Stimulated activated CD8-positive, alpha-beta memory T cell treated with anti-CD3 and anti-CD28 coated beads, Interleukin-15, amount 100 ng/mL, for 4 hours (primary cell): Measurements from ENCODE around the gene PDZD2.
"Not testable (repeated sequence)": the region's sequence is repeated elsewhere in the genome, so short reads cannot be mapped to it uniquely, and the experiment has no call there.

ENCODE experiments used
- DNase-seq, 2 donors: peaks; one replicate each; pipeline ENCODE4 v3.0.0-alpha.2; 2020; ENCODE audit warnings: low read depth in 2 of 2

Gene PDZD2

DNA sequence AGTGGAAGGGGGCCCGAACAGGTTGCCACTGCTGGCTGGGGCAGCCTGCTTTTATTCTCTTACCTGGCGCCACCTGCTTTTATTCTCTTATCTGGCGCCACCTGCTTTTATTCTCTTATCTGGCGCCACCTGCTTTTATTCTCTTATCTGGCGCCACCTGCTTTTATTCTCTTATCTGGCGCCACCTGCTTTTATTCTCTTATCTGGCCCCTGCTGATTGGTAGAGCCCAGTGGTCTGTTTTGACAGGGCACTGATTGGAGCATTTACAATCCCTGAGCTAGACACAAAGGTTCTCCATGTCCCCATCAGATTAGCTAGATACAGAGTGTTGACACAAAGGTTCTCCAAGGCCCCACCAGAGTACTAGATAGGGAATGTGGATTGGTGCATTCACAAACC, 52.5 kb downstream of the PDZD2 start:
- DNase-seq, result not testable (repeated sequence)

- DNase-seq, result no peak
Observed at GRCh38 chr5:31692561-31693221, 53.8 kb downstream of the PDZD2 start.

DNA sequence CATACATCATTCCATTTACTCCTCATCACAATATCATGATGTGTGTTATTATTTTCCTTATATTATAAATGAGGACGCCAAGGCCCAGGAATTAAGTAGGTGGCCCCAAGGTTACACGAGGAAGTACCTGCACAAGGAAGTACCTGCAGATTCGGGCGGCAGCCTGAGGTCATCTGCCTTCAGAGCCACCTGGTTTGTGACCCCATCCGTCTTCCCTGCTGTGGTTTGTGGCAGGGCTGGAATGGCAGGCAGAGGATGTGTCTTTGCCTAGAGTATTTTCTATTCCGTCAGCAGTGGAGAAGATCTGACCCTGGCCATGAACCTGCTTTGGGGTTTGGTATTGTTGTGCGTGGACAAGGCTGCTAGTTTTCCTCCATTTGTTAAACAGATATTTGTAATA, 59.7 kb downstream of the PDZD2 start:
- DNase-seq, result no peak

DNA sequence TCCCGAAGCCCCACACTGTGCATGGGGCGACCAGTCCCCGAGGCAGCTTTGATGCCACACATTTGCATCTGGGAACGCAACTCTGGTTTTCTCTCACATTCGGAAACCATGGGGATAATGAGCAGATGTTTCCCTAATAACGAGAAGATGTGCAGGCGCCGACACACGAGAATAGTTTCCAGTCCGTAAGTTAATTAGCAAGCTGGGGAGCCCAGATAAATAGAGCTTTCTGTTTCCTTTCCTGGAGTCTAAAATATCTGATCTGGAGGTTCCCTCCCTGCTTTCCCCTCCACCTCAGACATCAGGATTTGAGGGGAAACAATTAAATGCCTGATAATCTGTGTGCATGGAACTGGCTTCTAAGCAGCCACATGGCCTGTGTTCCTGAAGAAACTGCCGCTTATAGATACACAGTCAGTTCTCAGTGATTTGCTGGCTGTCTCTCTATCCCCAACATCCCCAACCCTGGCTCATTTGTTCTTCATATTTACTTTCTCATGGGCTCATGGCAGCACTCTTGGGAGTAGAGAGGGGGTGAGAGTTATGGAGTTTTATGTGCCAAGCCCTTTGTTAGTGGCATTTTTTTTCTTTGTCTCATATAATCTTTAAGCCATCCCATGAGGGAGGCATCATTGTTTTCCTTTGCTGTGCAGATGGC, 62.8 kb downstream of the PDZD2 start:
- no peak for DNase-seq

DNA sequence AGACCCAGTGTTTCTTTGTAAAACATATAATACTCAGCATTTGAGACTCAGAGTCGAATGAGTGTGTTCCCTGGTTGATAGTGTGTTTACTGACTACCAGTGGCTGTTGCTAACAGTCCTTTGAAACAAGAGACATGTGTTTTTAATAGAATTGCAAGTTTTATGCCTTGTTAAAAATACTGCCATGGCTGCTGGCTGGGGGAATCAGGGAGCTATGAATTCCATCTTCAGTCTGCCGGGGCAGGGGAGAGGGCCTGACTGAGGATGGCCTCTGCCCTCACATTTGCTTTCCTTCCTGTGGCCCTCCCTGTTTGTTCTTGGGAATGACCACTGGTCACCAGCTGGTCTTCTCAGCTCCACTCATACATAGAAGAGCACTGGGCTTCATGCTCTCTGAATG, 63.8 kb downstream of the PDZD2 start:
- DNase-seq, result no peak

DNA sequence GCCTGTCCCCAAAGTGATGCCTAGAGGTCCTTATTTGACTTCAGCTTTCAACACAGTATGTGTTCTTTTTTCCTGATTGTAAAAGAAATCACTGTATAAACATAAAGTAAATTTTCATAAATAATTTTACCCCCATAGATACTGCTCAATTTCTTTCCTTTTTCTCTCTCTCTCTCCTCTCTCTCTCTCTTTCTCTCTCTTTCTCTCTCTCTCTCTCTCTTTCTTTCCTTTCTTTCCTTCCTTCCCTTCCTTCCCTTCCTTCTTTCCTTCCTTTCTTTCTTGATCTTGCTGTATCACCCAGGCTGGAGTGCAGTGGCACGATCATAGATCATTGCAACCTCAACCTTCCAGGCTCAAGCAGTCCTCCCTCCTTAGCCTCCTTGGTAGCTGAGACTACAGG, 64.8 kb downstream of the PDZD2 start:
- DNase-seq, result no peak

DNA sequence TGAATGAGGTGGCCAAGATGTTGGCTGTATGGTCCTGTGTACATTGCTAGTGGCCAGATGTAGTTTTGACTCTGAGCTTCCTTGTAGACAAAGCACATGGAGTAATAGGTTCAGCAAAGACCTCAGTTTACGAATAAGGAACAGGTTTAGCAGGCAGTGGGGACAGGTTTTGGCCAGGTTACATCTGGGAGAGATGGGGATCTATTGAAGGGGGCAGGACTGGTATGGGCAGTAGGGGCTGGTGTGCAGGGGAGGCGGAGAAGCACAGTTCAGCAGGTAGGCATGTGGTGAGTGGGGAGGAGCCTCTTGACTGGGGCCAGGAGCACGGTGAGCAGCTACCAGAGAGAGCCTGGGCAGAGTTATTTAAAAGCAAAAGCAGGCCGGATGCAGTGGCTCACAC, 67.3 kb downstream of the PDZD2 start:
- DNase-seq, result no peak

DNA sequence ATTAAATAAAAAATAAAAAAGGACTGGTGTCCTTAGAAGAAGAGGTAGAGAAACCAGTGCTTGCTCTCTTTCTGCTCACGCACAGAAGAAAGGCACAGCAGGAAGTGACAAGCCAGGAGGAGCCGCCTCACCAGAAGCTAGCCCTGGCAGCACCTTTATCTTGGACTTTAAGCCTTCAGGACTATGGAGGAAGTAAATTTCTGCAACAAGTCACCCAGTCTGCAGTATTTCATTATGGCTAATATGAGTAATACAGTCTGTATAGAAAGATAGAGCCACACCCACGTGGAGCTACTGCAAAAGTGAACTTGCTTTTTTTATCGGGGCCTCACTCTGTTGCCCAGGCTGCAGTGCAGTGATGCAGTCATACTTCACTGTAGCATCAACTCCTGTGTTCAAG, 68.4 kb downstream of the PDZD2 start:
- no peak for DNase-seq

- no peak for DNase-seq
Observed at GRCh38 chr5:31708089-31708488, 69.2 kb downstream of the PDZD2 start.

DNA sequence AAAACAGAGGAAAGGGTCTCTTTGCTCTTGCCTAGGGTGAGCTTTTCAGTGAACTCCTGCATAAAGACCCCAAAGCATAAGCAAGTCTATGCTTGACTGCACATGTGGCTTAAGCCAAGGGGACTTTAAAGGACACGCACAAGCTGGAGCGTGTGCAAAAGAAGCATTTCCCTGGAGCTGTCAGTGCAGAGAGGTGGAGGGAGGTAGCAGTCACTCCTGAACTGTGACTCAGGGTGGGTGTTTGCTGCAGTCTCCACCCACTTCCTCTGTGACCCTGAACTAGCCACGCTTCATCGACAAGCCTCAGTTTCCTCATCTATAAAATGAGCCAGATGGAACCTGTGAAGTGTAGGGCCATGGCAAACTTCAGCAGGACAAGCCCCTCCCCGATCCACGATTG, 72.4 kb downstream of the PDZD2 start:
- DNase-seq, result no peak

- DNase-seq, result no peak
Observed at GRCh38 chr5:31711935-31712592, 73.1 kb downstream of the PDZD2 start.

DNA sequence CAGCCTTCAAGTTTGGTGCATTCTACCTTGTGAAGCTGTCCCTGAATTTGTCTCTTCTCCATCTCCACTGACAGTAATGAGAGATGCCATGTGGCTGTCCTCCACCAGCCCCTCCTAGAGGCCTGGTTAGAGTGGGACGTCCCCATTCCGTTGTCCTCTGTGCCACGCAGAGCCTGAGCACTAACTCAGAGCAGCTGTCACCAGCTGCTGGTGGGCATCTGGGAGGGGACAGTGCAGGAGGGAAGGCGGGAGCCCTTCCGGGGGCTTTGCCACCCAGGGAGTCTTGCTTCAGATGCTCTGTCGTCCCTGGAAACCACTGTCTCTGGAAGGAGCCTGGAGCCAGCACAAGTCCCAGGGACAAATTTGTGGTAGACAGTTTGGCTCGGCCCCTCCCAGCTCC, 78.6 kb downstream of the PDZD2 start:
- DNase-seq, result no peak

DNA sequence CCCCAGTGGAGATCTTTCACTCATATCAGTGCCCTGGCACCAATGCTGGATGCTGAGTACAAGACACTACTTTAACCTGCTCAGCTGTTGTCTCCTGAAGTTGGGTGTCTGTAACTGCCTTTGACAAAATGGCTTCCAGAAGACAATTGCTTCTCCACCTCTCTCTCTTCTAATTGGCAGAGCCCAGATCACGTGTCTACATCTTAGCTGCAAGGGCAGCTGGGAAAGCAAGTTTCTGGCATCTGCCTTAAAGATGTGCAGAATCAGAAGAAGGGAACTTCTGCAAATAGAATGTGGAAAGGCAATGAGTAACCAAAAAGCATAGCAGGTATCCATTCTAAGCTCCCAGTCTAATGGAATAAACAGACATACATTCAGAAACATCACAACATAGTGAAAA, 81.1 kb downstream of the PDZD2 start:
- DNase-seq, result no peak

GRCh38 chr5:31720811-31721345, 81.9 kb downstream of the PDZD2 start:
- no peak for DNase-seq

DNA sequence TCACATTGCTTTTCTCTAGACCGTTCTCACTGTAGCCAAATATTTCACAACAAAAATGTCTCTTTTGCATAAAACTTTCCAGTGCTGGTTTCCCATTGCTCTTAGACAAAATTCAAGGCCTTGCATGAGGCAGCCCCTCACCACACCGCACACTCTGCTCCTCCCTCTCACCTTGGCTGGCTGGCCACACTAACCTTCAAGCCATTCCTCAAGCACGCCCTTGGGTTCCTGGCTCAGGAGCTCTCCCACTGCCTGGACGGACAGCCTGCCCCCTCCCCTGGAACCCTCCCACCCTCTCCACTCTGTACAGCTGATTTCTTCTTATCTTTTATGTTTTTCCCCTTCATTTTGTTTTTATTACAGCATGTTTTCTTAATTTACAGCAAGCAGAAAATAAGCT, 83.2 kb downstream of the PDZD2 start:
- DNase-seq, result no peak

GRCh38 chr5:31725996-31726395, 87.1 kb downstream of the PDZD2 start:
- DNase-seq, result no peak

- DNase-seq, result no peak
Observed at GRCh38 chr5:31726952-31727351, 88.0 kb downstream of the PDZD2 start.

DNA sequence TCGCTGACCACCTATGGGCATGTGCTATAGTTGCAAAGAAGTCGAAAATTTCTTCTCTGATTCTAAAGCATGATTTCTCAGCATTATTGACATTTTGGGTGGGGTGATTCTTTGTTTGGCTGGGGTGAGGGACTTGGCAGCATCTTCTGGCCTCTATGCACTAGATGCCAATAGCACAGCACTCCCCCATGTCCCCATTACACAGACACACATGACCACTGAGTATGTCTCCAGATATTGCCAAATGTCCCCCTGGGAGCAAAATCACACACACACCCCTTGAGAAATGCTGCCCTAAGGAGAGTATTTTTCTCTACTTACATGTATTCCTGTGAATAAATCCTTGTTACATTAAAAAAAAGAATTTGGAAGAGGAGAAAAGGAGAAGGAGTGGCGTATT, 89.1 kb downstream of the PDZD2 start:
- DNase-seq, result no peak

- DNase-seq, result not testable (repeated sequence)
Observed at GRCh38 chr5:31728806-31729205, 89.9 kb downstream of the PDZD2 start.

- no peak for DNase-seq
Observed at GRCh38 chr5:31730139-31730538, 91.2 kb downstream of the PDZD2 start.

DNA sequence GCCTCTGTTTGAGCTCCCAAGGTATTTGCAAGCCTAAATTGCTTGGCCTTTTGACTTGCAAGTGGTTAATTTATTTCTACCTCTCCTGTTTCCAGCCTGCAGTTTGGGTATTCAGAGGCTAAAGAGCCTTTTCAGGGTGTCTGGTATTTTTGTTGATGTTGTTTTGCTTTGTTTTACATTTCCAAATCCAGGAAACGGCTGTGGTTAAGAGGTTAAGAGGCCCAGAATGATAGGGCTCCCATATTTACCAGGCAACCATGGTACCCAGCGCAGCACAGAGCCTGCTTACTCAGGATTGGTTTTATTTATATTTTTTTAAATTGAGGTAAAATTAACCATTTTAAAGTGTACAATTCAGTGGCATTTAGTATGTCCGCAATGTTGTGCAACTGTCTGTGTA, 92.1 kb downstream of the PDZD2 start:
- DNase-seq, result no peak

DNA sequence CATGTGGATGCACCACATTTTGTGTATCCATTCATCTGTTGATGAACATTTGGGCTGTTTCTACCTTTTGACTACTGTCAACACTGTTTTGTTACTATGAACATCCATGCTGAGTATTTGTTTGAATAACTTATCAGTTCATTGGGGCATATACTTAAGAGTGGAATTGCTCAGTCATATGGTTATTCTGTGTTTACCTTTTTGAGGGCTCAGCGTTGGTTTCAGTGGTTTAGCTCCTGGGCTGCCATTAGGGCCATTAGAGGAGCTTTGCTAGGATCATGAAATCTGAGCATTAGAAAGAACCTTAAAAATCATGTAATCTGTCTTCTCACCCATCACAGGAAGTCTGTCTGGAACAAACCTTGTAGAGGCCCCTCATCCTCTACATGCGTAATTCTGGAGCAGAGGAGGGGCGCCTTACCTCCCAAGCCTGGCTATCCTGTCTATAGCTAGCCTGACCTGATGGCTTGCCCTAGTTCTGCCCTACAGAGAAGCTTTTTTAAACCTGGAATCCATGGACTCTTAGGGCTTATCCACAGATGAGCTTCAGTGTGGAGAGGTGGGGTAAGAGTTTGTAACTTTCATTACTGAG, 92.9 kb downstream of the PDZD2 start:
- DNase-seq, result no peak

- not testable (repeated sequence) for DNase-seq
Observed at GRCh38 chr5:31732821-31733220, 93.9 kb downstream of the PDZD2 start.
